Measurements from ENCODE around the gene ITGB7. TPM values are rescaled to one million over a fixed set of nuclear protein-coding genes. Genes with fewer than 3 reads are reported as not detected.
A peak's percentile ranks its signal among the peaks of the same experiment; 100 is the strongest.

ITGB7 gene, protein sequence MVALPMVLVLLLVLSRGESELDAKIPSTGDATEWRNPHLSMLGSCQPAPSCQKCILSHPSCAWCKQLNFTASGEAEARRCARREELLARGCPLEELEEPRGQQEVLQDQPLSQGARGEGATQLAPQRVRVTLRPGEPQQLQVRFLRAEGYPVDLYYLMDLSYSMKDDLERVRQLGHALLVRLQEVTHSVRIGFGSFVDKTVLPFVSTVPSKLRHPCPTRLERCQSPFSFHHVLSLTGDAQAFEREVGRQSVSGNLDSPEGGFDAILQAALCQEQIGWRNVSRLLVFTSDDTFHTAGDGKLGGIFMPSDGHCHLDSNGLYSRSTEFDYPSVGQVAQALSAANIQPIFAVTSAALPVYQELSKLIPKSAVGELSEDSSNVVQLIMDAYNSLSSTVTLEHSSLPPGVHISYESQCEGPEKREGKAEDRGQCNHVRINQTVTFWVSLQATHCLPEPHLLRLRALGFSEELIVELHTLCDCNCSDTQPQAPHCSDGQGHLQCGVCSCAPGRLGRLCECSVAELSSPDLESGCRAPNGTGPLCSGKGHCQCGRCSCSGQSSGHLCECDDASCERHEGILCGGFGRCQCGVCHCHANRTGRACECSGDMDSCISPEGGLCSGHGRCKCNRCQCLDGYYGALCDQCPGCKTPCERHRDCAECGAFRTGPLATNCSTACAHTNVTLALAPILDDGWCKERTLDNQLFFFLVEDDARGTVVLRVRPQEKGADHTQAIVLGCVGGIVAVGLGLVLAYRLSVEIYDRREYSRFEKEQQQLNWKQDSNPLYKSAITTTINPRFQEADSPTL
- total RNA-seq = 1.3 TPM
- long read RNA-seq, partial matches to known transcripts = 0 of 1 reads
- long read RNA-seq, other reads (novel, unspliced or antisense) = 1 of 1 reads

DNA sequence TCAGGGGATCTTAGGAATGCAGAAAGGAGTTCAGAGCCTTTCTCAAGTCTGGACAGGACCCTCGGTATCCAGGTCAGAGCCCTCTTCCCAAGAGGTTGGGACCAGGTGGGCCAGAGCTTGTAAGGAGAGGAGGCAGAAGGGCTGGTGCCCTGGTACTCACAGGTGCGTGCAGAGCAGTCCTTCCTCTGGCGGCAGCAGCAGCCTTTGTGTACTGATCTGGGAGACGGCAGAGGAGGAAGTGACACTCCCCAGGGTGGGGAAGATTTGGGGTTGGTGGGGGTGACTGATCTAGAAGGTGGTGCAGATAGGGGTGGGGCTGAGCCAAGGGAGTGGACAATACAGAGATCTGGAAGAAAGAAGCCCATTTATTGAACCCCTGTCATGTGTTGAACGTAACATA, at the start of gene ITGB7:
Gene ITGB7 (minus strand): TSS at position 210 of the 400 bp plus-strand sequence. CDS start 6,808 bp downstream, outside the sequence.
- ATAC-seq = no peak
- DNase-seq = no peak
- intact Hi-C loops (cut with micrococcal nuclease) = no loop called here

DNA sequence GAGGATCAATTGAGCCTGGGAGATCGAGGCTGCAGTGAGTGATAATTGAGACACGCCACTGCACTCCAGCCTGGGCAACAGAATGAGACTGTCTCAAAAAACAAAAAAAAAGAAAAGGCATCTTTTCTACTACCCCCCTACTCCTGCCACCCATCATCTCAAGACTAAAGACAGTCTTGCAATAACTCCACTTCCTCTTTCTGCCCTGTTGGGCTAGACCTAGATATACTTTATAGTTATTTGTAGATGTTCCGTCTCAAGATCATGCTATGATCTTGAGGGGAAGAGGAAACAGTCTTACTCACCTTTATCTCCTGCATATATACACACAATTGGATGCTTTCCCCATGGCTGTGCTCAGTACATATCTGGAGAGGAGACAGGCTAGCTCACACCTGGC, 48.9 kb upstream of the ITGB7 start:
- no peak for DNase-seq
- ATAC-seq = no peak
- intact Hi-C loops (cut with micrococcal nuclease) = no loop called here

DNA sequence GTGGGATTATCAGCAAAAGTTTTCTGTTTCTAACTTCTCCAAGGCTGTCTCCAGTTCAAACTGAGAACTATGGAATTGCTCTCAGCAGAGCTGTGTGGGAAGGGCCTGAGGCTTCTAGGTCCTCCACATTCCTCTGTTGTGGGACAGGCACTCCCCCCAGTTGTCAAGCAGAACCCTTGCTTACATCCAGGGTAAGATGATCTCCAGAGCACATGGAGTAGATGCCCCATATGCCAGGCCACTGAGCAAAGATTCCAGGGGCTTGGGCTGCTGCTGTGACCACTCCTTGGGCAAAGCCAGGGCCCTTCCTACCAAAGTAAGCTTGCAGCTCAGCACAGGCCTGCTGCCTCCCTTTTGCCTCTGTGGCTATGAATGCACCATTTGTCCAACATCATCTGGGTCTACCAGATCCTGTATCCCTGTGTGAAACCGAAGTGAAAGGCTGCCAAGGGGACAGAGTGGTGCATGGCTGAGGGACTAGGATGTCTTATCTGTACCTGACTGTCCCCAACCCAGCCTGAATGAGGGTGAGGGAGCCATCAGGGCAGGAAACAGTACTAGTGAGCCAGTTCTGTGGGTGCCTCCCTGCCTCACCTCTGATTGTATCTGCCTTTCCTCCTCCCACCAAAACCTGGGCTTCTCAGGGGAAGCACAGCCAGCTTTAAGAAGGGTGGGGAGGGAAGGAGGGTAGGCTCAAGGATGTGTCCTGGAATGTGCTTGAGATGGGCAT, 47.9 kb upstream of the ITGB7 start:
- DNase-seq (no peak), ATAC-seq (no peak)
- intact Hi-C loops (cut with micrococcal nuclease) = loop anchor here (5.0 kb wide), 1 partner anchor 38 kb away; no protein-coding TSS in a partner anchor

DNA sequence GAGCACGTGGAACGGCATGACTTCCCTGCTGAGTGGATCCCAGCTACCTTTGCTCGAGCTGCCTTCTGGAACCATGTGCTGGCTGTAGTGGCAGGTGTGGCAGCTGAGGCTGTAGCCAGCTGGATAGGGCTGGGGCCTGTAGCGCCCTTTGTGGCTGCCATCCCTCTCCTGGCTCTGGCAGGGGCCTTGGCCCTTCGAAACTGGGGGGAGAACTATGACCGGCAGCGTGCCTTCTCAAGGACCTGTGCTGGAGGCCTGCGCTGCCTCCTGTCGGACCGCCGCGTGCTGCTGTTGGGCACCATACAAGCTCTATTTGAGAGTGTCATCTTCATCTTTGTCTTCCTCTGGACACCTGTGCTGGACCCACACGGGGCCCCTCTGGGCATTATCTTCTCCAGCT, 46.2 kb upstream of the ITGB7 start:
- intact Hi-C loops (cut with micrococcal nuclease) = loop anchor here (5.0 kb wide), 1 partner anchor 36 kb away; no protein-coding TSS in a partner anchor
- no peak for ATAC-seq
- DNase-seq = no peak

GRCh38 chr12:53252349-53252916, 45.4 kb upstream of the ITGB7 start:
- ATAC-seq = peak; percentile 1
- peak; percentile 39 for DNase-seq
- intact Hi-C loops (cut with micrococcal nuclease) = loop anchor here (5.0 kb wide), 1 partner anchor 35 kb away; no protein-coding TSS in a partner anchor

DNA sequence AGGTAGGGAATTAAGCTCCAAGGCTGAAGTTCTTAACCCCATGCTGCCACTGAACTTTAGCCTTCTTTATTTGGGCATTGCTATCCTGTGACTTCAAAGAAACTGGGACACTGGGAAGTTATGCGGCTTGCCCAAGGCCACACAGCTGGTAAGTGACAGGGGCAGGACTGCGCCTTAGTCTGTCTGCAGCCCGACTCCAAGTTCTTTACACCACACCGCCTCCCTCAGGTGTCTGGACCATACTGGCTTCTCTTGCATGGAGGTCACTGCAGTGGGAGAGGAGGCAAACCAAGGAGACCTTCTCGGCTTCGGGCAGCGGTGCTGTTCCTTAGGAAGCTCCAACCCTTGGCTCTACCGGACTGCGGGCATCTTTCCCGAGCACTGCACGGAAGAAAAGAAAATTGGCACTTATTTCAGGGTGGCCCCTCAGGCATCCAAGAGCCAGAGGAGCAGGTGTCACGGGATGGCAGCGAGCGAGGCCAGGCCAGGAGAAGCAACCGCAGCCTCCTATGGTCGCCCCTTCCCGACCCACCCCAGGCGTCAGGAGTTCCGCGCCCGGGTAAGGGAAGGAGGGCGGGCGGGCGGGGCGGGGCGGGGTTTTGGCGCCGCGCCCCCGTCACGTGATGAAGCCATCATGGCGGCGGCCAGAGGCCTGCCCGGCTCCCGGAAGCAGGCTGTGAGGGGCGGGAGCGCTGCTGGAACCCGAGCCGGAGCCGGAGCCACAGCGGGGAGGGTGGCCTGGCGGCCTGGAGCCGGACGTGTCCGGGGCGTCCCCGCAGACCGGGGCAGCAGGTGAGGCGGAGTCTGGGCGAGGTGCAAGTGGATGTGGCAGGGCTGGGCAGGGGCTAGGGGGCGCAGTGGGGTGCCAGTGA, 44.7 kb upstream of the ITGB7 start:
- peak; percentile 89 for DNase-seq
- ATAC-seq = peak; percentile 93
- intact Hi-C loops (cut with micrococcal nuclease) = loop anchor here (5.0 kb wide), 1 partner anchor 34 kb away; no protein-coding TSS in a partner anchor

GRCh38 chr12:53245286-53245685, 38.2 kb upstream of the ITGB7 start:
- intact Hi-C loops (cut with micrococcal nuclease) = no loop called here
- ATAC-seq = no peak
- DNase-seq = no peak

GRCh38 chr12:53244337-53244736, 37.3 kb upstream of the ITGB7 start:
- DNase-seq (no peak), ATAC-seq (peak; percentile 85)
- intact Hi-C loops (cut with micrococcal nuclease) = no loop called here

- ATAC-seq (no peak), DNase-seq (no peak)
- intact Hi-C loops (cut with micrococcal nuclease) = no loop called here
These were observed 34.8 kb upstream of the ITGB7 start for GRCh38 chr12:53241623-53242412.

DNA sequence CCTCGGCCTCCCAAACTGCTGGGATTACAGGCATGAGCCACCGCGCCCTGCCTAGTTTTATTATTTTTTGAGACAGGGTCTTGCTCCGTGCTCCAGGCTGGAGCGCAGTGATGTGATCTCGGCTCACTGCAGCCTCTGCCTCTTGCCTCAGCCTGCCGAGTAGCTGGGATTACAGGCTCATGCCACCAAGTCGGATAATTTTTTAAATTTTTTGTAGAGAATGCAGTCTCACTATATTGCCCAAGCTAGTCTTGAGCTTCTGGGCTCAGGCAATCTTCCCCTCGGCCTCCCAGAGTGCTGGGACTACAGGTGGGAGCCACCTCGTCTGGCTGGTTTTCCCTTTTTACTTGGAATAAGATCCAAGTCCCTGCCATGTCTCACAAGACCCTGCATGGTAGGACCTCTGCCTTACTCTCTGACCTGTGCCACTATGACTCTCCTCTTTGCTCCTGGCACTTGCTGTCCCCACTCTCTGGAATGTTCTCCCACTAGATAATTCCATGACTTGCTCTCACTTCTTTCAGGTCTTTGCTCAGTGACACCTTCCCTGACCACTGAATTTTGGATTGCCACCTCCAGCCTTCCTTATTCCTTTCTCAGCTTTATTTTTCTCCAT, 32.7 kb upstream of the ITGB7 start:
- ATAC-seq (no peak), DNase-seq (no peak)
- intact Hi-C loops (cut with micrococcal nuclease) = no loop called here

DNA sequence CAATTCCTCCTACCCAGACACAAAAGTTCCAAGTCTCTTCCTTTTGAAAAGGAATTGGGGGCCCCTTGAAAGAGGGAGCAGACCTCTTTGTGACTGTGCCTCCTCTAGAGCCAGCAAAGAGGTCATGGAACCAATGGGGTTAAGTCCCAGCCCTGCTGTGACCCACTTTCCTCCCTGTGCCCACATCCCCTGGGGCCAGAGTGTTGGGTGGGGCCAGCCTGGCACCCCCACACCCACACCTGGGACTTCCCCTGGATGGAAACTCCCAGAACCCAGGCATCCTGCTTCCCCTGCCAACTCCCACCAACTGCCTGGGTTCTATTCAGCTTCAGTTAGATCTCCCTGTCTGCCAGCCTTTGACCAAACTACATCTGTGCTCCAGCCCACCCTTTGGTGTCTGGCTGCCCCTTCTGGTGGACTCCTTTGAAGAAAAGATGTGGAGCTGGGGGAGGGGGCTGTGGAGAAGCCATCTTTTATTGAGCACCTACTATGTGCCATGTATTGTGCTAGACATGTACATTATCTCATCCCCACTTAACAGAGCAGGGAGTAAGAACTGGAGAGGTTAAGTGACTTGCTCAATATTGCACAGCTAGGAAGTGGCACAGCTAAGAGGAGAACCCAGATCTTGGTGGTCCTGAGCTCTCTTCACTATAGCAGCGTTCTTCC, 29.5 kb upstream of the ITGB7 start:
- no peak for ATAC-seq
- intact Hi-C loops (cut with micrococcal nuclease) = no loop called here
- no peak for DNase-seq

DNA sequence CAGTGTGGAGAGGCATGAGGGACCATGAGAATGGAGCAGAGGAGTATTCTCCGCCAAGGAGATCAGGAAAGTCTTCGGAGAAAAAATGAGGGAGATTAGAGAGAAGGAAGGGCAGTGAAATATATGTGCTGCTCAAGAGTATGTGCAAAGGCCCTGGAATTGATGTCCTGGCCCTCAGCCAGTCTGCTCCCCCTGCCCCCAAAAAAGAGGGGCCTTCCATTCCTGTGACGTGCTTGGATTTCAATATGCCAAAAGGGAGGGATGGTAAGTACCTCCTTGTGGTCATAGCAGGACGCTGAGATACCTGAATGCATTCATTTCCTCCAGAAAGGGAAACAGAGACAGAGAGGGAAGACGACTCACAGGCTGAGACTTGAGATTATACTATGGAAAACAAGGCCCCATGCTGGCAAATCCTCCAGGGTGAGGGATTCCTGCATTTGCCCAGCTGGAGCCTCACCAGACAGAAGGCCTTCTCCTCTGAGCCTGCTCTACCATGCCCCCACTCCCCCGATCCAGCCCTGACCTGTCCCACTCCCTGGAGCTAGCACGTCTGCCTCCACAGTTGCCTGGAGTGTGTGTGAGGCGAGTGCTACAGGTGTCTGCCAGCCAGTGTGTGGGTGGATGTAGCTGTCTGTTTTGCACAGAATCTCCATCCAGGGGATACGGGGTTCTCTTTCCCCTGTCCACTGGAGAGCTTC, 28.8 kb upstream of the ITGB7 start:
- intact Hi-C loops (cut with micrococcal nuclease) = no loop called here
- ATAC-seq (no peak), DNase-seq (no peak)

DNA sequence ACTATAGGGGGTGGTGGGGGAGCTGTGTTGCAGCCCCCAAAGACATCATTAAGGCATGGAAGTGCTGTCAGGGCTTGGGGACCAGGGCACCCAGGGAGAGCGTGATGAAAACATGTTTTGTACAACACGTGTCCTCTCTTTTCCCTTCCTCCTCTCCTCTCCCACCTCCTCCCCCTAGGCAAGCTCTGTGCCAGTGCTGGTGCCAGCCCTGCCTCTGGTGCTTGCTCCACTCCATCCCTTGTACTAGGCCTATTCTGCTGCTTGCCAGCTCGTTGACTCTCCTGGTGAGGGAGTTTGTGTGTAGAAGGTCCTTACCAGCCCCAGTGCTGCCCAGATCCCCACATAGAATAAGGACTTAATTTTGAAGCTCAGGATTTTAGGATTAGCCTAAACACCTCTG, 28.1 kb upstream of the ITGB7 start:
- DNase-seq (no peak), ATAC-seq (no peak)
- intact Hi-C loops (cut with micrococcal nuclease) = no loop called here

GRCh38 chr12:53234271-53234914, 27.3 kb upstream of the ITGB7 start:
- DNase-seq (peak; percentile 63), ATAC-seq (peak; percentile 8)
- intact Hi-C loops (cut with micrococcal nuclease) = no loop called here

- intact Hi-C loops (cut with micrococcal nuclease) = no loop called here
- ATAC-seq (no peak), DNase-seq (no peak)
These were observed 26.6 kb upstream of the ITGB7 start for GRCh38 chr12:53233671-53234121.
